Uterus (tissue), 4 donors: Measurements from ENCODE around the gene TRIM28. TPM values are rescaled to one million over a fixed set of nuclear protein-coding genes. Genes with fewer than 3 reads are reported as not detected.
A peak's percentile ranks its signal among the peaks of the same experiment; 100 is the strongest.

Experiments used
- DNase-seq, 2 donors: peaks; one replicate each; pipeline ENCODE4 v3.0.0-alpha.2; 2019 to 2020
- H3K27ac ChIP-seq, 2 donors: fragments of 200-600 bp; sonication (generic); 1 replicate in 1 of 2; 2 replicates in 1 of 2; pipeline ENCODE4 v1.5.1; 2016 to 2018
- H3K27me3 ChIP-seq, 2 donors: fragments of 200-600 bp; sonication (generic); one replicate each; pipeline ENCODE4 v1.5.1; 2018 to 2019; ENCODE audit warnings: control low read depth in 1 of 2
- H3K36me3 ChIP-seq, 2 donors: fragments of 200-600 bp; sonication (generic); one replicate each; pipeline ENCODE4 v1.5.1; 2019; ENCODE audit warnings: control low read depth in 1 of 2
- H3K4me1 ChIP-seq, 2 donors: fragments of 200-600 bp; sonication (generic); one replicate each; pipeline ENCODE4 v1.5.1; 2018 to 2019; ENCODE audit warnings: control low read depth in 1 of 2
- H3K4me3 ChIP-seq, 2 donors: fragments of 200-600 bp; sonication (generic); 1 replicate in 1 of 2; 2 replicates in 1 of 2; pipeline ENCODE4 v1.5.1; 2018 to 2019; ENCODE audit warnings: mild to moderate bottlenecking in 1 of 2
- H3K9me3 ChIP-seq, 2 donors: fragments of 200-600 bp; sonication (generic); one replicate each; pipeline ENCODE4 v1.5.1; 2019; ENCODE audit warnings: control low read depth in 1 of 2
- CTCF ChIP-seq, 4 experiments: fragments of 200-600 bp in 2 of 4; fragments of 450-650 bp in 2 of 4; sonication (generic) in 2 of 4; IDR thresholded peaks; one replicate each; pipeline ENCODE4 v1.5.1; 2016 to 2019; ENCODE audit warnings: antibody characterized with exemption in 4 of 4, mild to moderate bottlenecking in 2 of 4, moderate library complexity in 1 of 4
- POLR2A ChIP-seq, 2 donors: fragments of 450-650 bp; IDR thresholded peaks; one replicate each; pipeline ENCODE4 v1.6.1; 2016; ENCODE audit warnings: antibody characterized with exemption in 2 of 2, mild to moderate bottlenecking in 1 of 2, moderate library complexity in 1 of 2
- intact Hi-C: fragments of 100-400 bp; cut with DNase I; formaldehyde crosslinking; loops from one replicate; pipeline ENCODE4 v1.15.1; 2023; ENCODE audit warnings: low total_unique reads
- total RNA-seq, 4 donors: library from RNA; depleted of rRNA in 3 of 4; stranded (reverse); fragments of >200 nt in 3 of 4; gene quantifications; one replicate each; pipeline versions ENCODE4 v1.1.0 to v1.2.4, GENCODE V29; 2014 to 2023
- donor health status: DM: yes; HTN: yes; CAD: no.

TRIM28 gene
- total RNA-seq, 4 donors from 2014 or later, result 192 to 322 (median 280) TPM

- Histone ChIP-seq H3K27ac (peak overlapping the region in 1 of 2 donors; percentile 94), H3K4me1 (peaks cover 11 to 12% of the 10 kb centered on the region in 2 donors)
- intact Hi-C loops, result no loop called here
These were observed 12.2 kb downstream of the TRIM28 start for GRCh38 chr19:58555920-58556621.

GRCh38 chr19:58556622-58557220, 12.9 kb downstream of the TRIM28 start:
- Histone ChIP-seq H3K27me3 (no peaks in the 10 kb centered on the region), H3K36me3 (no peaks in the 10 kb centered on the region), H3K27ac (peak overlapping the region; percentile 99), H3K4me3 (no peak overlapping the region), H3K4me1 (peaks cover 11 to 12% of the 10 kb centered on the region in 2 donors), H3K9me3 (no peaks in the 10 kb centered on the region)
- DNase-seq, result peak in 1 of 2 donors; percentile 15
- intact Hi-C loops, result no loop called here
- TF ChIP-seq CTCF (IDR thresholded peaks at IDR 0.05), result no peak

More at GRCh38 chr19:58555920-58556621, 12.2 kb downstream of the TRIM28 start:
- no peaks in the 10 kb centered on the region for H3K27me3 ChIP-seq
- DNase-seq, result peak in 1 of 2 donors; percentile 29
- H3K36me3 ChIP-seq, result no peaks in the 10 kb centered on the region
- no peak overlapping the region for H3K4me3 ChIP-seq
- no peaks in the 10 kb centered on the region for H3K9me3 ChIP-seq
- TF ChIP-seq CTCF (IDR thresholded peaks at IDR 0.05) (no peak), POLR2A (IDR thresholded peaks at IDR 0.05) (no peak)

- no peak for TF ChIP-seq CTCF (IDR thresholded peaks at IDR 0.05)
- TF ChIP-seq POLR2A (IDR thresholded peaks at IDR 0.05), result no peak
- intact Hi-C loops, result no loop called here
- H3K27me3 ChIP-seq, result no peaks in the 10 kb centered on the region
- peak overlapping the region; percentile 86 to 87 for H3K4me3 ChIP-seq
- H3K36me3 ChIP-seq, result no peaks in the 10 kb centered on the region
- DNase-seq, result peak in 1 of 2 donors; percentile 24
- H3K27ac ChIP-seq, result peak overlapping the region; percentile 99
- H3K4me1 ChIP-seq, result peaks cover 11 to 19% of the 10 kb centered on the region in 2 donors
- H3K9me3 ChIP-seq, result no peaks in the 10 kb centered on the region
These were observed 13.6 kb downstream of the TRIM28 start for GRCh38 chr19:58557221-58558065.

GRCh38 chr19:58558066-58558622, 14.3 kb downstream of the TRIM28 start, which contains the start of gene UBE2M:
TSS of gene UBE2M (minus strand) at chr19:58558611. CDS start at chr19:58558381, 230 bp downstream.
- H3K9me3 ChIP-seq, result no peaks in the 10 kb centered on the region
- peak; percentile 68 to 70 for DNase-seq
- no peaks in the 10 kb centered on the region for H3K27me3 ChIP-seq
- intact Hi-C loops, result no loop called here
- H3K4me1 ChIP-seq, result peaks cover 11 to 26% of the 10 kb centered on the region in 2 donors
- peak within 1 kb of the TSS; percentile 86 to 87 for H3K4me3 ChIP-seq
- H3K36me3 ChIP-seq, result no peaks in the 10 kb centered on the region
- H3K27ac ChIP-seq, result peak within 1 kb of the TSS; percentile 99
- TF ChIP-seq POLR2A (IDR thresholded peaks at IDR 0.05) (peak in 1 of 2 donors; percentile 24), CTCF (IDR thresholded peaks at IDR 0.05) (no peak)
